A549 (cell line): ENCODE measurements around the gene CACNA1H. TPM values are rescaled to one million over a fixed set of nuclear protein-coding genes. Genes with fewer than 3 reads are reported as not detected.
A peak's percentile ranks its signal among the peaks of the same experiment; 100 is the strongest.

ENCODE experiments used
- ATAC-seq, 2 experiments: fragments of 200-7000 bp in 1 of 2; fragments of >200 bp in 1 of 2; cut with Nextera tagmentation in 1 of 2; cut with Tn5 transposase in 1 of 2; 3 replicates each; pipeline versions ENCODE4 v1.8.0 to v1.9.1; 2018 to 2020; ENCODE audit warnings: mild to moderate bottlenecking in 1 of 2, moderate library complexity in 1 of 2
- CTCF ChIA-PET: fragments of 300-600 bp; sonication (Branson Sonifier 250); formaldehyde crosslinking; extraction: SDS; loops from one replicate; lab custom pipeline; 2021; ENCODE audit warnings: antibody characterized with exemption, inconsistent platforms; lab: Yijun Ruan, JAX
- POLR2A ChIA-PET: fragments of 350-600 bp; formaldehyde crosslinking; extraction: SDS; loops from one replicate; lab custom pipeline; 2021; ENCODE audit warnings: antibody characterized with exemption, inconsistent platforms; lab: Yijun Ruan, JAX
- DNase-seq, 2 experiments: peaks; one replicate each; pipeline versions ENCODE4 v3.0.0 to v3.0.0-alpha.2; 2011 to 2016; ENCODE audit warnings: low read depth in 1 of 2, low spot score in 1 of 2
- FAIRE-seq: peaks from 2 replicates; lab custom pipeline; 2011; peaks lifted over from hg19 to GRCh38; lab: Jason Lieb, UNC
- H3K27ac ChIP-seq, 2 experiments: fragments of >200 bp; sonication (Bioruptor Twin); formaldehyde crosslinking; 3 replicates each; pipeline ENCODE4 v1.5.1; 2016 to 2017
- H3K4me1 ChIP-seq: fragments of >200 bp; sonication (Bioruptor Twin); formaldehyde crosslinking; 3 replicates; pipeline ENCODE4 v1.6.1; 2016
- H3K4me2 ChIP-seq: fragments of >200 bp; sonication (Bioruptor Twin); formaldehyde crosslinking; 3 replicates; pipeline ENCODE4 v1.6.1; 2016
- H3K4me3 ChIP-seq: fragments of >200 bp; sonication (Bioruptor Twin); formaldehyde crosslinking; 3 replicates; pipeline ENCODE4 v1.5.1; 2016
- H3K9me3 ChIP-seq: fragments of >200 bp; sonication (Bioruptor Twin); formaldehyde crosslinking; 3 replicates; pipeline ENCODE4 v1.6.1; 2016
- CBX2 ChIP-seq: fragments of 200-600 bp; sonication (generic); IDR thresholded peaks from 2 replicates; pipeline ENCODE4 v1.6.1; 2016; ENCODE audit warnings: low read depth, mild to moderate bottlenecking, borderline replicate concordance
- EHF ChIP-seq: fragments of 250-450 bp; sonication (Bioruptor Pico); IDR thresholded peaks from 2 replicates; pipeline ENCODE4 v1.5.0; 2020; ENCODE audit warnings: mild to moderate bottlenecking
- EHMT2 ChIP-seq: fragments of 200-600 bp; sonication (generic); IDR thresholded peaks from 2 replicates; pipeline ENCODE4 v1.6.1; 2016; ENCODE audit warnings: antibody characterized with exemption, low read depth, mild to moderate bottlenecking, moderate library complexity
- ESRRA ChIP-seq: fragments of 150-350 bp; IDR thresholded peaks from 2 replicates; pipeline ENCODE4 v1.6.1; 2014; ENCODE audit warnings: mild to moderate bottlenecking, low read length, borderline replicate concordance
- FOSL2 ChIP-seq, 2 experiments: fragments of 450-650 bp in 1 of 2; fragments of >200 bp in 1 of 2; sonication (Bioruptor Twin) in 1 of 2; formaldehyde crosslinking; IDR thresholded peaks; 2 replicates each; pipeline versions ENCODE4 v1.5.0 to v1.6.1; 2016 to 2020; ENCODE audit warnings: mild to moderate bottlenecking in 1 of 2, moderate library complexity in 1 of 2
- HOXB5 ChIP-seq: fragments of 250-450 bp; sonication (Bioruptor Pico); IDR thresholded peaks from 2 replicates; pipeline ENCODE4 v1.5.0; 2020; ENCODE audit warnings: mild to moderate bottlenecking, moderate library complexity
- JUN ChIP-seq, 2 experiments: fragments of >200 bp; sonication (Bioruptor Twin); formaldehyde crosslinking; IDR thresholded peaks; 2 replicates in 1 of 2; 3 replicates in 1 of 2; pipeline ENCODE4 v1.6.1; 2016 to 2017
- JUNB ChIP-seq: fragments of >200 bp; sonication (Bioruptor Twin); formaldehyde crosslinking; IDR thresholded peaks from 2 replicates; pipeline ENCODE4 v1.6.1; 2016
- NFE2L2 ChIP-seq: fragments of 150-350 bp; conservative IDR thresholded peaks from 2 replicates; pipeline ENCODE4 v1.6.1; 2014; ENCODE audit warnings: low read length
- POLR2A ChIP-seq: IDR thresholded peaks from 2 replicates; pipeline ENCODE4 v1.6.1; 2012; ENCODE audit warnings: mild to moderate bottlenecking, low read length
- RCOR1 ChIP-seq: fragments of 150-350 bp; IDR thresholded peaks from 2 replicates; pipeline ENCODE4 v1.6.1; 2014; ENCODE audit warnings: antibody characterized with exemption, low read length, low read depth
- RNF2 ChIP-seq: fragments of 200-600 bp; sonication (generic); IDR thresholded peaks from 2 replicates; pipeline ENCODE4 v1.6.1; 2016; ENCODE audit warnings: low read depth, mild to moderate bottlenecking, antibody characterized with exemption, moderate library complexity, borderline replicate concordance
- SREBF2 ChIP-seq: fragments of 450-650 bp; IDR thresholded peaks from 2 replicates; pipeline ENCODE4 v1.6.1; 2014; ENCODE audit warnings: mild to moderate bottlenecking, moderate library complexity
- TFCP2L1 ChIP-seq: fragments of 250-450 bp; sonication (Bioruptor Pico); IDR thresholded peaks from 2 replicates; pipeline ENCODE4 v1.5.0; 2021; ENCODE audit warnings: mild to moderate bottlenecking
- TP53 ChIP-seq: fragments of 250-450 bp; sonication (Bioruptor Pico); IDR thresholded peaks from 2 replicates; pipeline ENCODE4 v1.5.0; 2021; ENCODE audit warnings: mild to moderate bottlenecking, moderate library complexity
- WGBS: methylation state at CpG from one replicate; pipeline ENCODE4 v1.1.6; 2017; ENCODE audit errors: missing lambda C conversion rate; 5-methylcytosine and 5-hydroxymethylcytosine counted together
- polyA plus RNA-seq, 4 experiments: library from polyadenylated mRNA; depleted of rRNA in 3 of 4; stranded (reverse); fragments of >200 nt; fragmentation: RNase III in 1 of 4; extraction: RNeasy Plus Mini Kit Qiagen cat#74134 plus additional on column Dnase treatment in 1 of 4; gene quantifications; 2 replicates in 3 of 4; 3 replicates in 1 of 4; pipeline ENCODE4 v1.2.3, GENCODE V29; 2011 to 2017
- TF ChIP-seq, protein P1 (sequence below): fragments of 250-450 bp; sonication (Bioruptor Pico); IDR thresholded peaks from 2 replicates; pipeline ENCODE4 v1.5.0; 2020; ENCODE audit warnings: low read depth, mild to moderate bottlenecking, moderate library complexity
- TF ChIP-seq, protein P2 (sequence below): IDR thresholded peaks from 2 replicates; pipeline ENCODE4 v1.6.1; 2012; ENCODE audit warnings: low read depth, borderline replicate concordance
- TF ChIP-seq, protein P3 (sequence below): fragments of >200 bp; sonication (Bioruptor Twin); formaldehyde crosslinking; IDR thresholded peaks from 2 replicates; pipeline ENCODE4 v1.6.1; 2016
- TF ChIP-seq, protein P4 (sequence below): fragments of 150-350 bp; IDR thresholded peaks from 2 replicates; pipeline ENCODE4 v1.6.1; 2014; ENCODE audit warnings: low read depth, mild to moderate bottlenecking, low read length
- TF ChIP-seq, protein P5 (sequence below): fragments of >200 bp; sonication (Bioruptor Twin); formaldehyde crosslinking; IDR thresholded peaks from 3 replicates; pipeline ENCODE4 v1.5.1; 2016

CACNA1H gene
- polyA plus RNA-seq, 2 of the 4 experiments (the other 2 are of a cell fraction): 7.2 to 15.8 TPM

DNA sequence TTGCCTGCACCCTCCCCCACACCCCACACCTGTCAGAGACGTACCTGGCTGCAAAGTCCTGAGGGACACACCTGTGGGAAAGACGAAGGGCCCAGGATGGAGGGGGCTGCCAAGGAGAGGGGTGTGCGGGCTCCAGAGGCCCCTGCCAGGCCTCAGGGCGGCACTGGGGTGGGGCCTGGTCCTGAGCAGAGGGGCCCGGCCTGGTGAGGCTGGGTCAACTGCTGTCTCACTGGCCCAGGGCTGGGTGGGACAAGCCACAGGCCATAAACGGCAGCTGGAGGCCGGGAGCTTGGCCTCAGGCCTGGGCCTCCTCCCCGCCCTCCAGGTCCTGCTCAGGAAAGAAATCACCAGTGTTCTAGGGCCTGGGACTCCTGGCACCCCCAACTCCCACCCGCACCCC, 71.7 kb downstream of the CACNA1H start:
- DNase-seq (no peak), FAIRE-seq (no peak), ATAC-seq (no peak)
- CTCF ChIA-PET: interaction anchor here (1.0 to 1.3 kb wide), 3 partner anchors 62 to 167 kb away, joined by 3 to 5 read pairs (median 3); no protein-coding TSS in a partner anchor
- no peak overlapping the region for H3K4me3 ChIP-seq
- 84% methylated on average over 8 of the region's 9 CpGs for WGBS
- H3K4me1 ChIP-seq: peaks cover 20% of the 10 kb centered on the region
- no peaks in the 10 kb centered on the region for H3K9me3 ChIP-seq
- peak overlapping the region in 1 of 2 experiments; percentile 77; a peak in 3 of 6 replicates for H3K27ac ChIP-seq
- TF ChIP-seq HOXB5 (CRISPR knock-in tag): no peak
- TF ChIP-seq JUNB: no peak
- TF ChIP-seq EHMT2: no peak
- no peak for TF ChIP-seq RCOR1
- TF ChIP-seq, protein P1, sequence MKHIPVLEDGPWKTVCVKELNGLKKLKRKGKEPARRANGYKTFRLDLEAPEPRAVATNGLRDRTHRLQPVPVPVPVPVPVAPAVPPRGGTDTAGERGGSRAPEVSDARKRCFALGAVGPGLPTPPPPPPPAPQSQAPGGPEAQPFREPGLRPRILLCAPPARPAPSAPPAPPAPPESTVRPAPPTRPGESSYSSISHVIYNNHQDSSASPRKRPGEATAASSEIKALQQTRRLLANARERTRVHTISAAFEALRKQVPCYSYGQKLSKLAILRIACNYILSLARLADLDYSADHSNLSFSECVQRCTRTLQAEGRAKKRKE (CRISPR knock-in tag): no peak
- no peak for TF ChIP-seq RNF2
- TF ChIP-seq, protein P2, sequence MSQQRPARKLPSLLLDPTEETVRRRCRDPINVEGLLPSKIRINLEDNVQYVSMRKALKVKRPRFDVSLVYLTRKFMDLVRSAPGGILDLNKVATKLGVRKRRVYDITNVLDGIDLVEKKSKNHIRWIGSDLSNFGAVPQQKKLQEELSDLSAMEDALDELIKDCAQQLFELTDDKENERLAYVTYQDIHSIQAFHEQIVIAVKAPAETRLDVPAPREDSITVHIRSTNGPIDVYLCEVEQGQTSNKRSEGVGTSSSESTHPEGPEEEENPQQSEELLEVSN: no peak
- TF ChIP-seq POLR2A: no peak
- TF ChIP-seq, protein P3, sequence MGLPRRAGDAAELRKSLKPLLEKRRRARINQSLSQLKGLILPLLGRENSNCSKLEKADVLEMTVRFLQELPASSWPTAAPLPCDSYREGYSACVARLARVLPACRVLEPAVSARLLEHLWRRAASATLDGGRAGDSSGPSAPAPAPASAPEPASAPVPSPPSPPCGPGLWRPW: no peak
- TF ChIP-seq SREBF2: no peak
- TF ChIP-seq JUN (IDR thresholded peaks at IDR 0.05): no peak
- no peak for TF ChIP-seq FOSL2 (IDR thresholded peaks at IDR 0.05)
- TF ChIP-seq FOSL2 (CRISPR knock-in tag; IDR thresholded peaks at IDR 0.05): no peak
- TF ChIP-seq NFE2L2: no peak
- TF ChIP-seq EHF (CRISPR knock-in tag): no peak
- TF ChIP-seq, protein P4, sequence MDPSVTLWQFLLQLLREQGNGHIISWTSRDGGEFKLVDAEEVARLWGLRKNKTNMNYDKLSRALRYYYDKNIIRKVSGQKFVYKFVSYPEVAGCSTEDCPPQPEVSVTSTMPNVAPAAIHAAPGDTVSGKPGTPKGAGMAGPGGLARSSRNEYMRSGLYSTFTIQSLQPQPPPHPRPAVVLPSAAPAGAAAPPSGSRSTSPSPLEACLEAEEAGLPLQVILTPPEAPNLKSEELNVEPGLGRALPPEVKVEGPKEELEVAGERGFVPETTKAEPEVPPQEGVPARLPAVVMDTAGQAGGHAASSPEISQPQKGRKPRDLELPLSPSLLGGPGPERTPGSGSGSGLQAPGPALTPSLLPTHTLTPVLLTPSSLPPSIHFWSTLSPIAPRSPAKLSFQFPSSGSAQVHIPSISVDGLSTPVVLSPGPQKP: no peak
- TF ChIP-seq TFCP2L1 (CRISPR knock-in tag): no peak
- TF ChIP-seq TP53 (CRISPR knock-in tag): no peak
- POLR2A ChIA-PET: no interaction called here
- no peak overlapping the region for H3K4me2 ChIP-seq

DNA sequence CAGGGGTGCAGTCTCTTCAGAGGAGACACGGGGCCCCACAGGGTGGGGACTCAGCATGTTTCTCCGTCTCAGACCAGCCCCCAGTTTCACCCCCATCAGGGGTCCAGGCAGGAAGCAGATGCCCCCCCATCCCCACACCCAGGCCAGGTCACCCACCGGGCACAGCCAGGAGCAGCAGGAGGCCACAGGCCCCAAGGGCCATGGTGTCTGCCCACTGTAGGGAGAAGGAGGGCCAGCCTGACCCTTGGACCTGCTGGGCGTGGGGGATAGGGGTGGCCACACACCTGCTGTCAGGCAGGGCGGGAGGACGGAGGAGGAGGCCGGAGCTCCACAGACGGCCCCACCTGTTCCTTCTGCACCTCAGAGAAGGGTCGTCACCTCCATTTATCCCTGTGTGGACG, 72.1 kb downstream of the CACNA1H start, which contains the start of gene TPSG1:
Gene TPSG1 (minus strand): TSS at position 218 of the 401 bp plus-strand sequence. CDS start 16 bp downstream, at position 202.
- H3K4me2 ChIP-seq: 0 out of 3 replicates have a peak within 1 kb of the TSS, but pooled peaks have one; percentile 1
- POLR2A ChIA-PET: no interaction called here
- WGBS: 59% methylated on average over 5 of the region's 10 CpGs
- H3K4me3 ChIP-seq: no peak within 1 kb of the TSS
- no peak for TF ChIP-seq TP53 (CRISPR knock-in tag)
- no peak for TF ChIP-seq CBX2
- no peak for TF ChIP-seq TFCP2L1 (CRISPR knock-in tag)
- no peak for TF ChIP-seq RNF2
- TF ChIP-seq, protein P5, sequence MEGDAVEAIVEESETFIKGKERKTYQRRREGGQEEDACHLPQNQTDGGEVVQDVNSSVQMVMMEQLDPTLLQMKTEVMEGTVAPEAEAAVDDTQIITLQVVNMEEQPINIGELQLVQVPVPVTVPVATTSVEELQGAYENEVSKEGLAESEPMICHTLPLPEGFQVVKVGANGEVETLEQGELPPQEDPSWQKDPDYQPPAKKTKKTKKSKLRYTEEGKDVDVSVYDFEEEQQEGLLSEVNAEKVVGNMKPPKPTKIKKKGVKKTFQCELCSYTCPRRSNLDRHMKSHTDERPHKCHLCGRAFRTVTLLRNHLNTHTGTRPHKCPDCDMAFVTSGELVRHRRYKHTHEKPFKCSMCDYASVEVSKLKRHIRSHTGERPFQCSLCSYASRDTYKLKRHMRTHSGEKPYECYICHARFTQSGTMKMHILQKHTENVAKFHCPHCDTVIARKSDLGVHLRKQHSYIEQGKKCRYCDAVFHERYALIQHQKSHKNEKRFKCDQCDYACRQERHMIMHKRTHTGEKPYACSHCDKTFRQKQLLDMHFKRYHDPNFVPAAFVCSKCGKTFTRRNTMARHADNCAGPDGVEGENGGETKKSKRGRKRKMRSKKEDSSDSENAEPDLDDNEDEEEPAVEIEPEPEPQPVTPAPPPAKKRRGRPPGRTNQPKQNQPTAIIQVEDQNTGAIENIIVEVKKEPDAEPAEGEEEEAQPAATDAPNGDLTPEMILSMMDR: no peak
- no peak for TF ChIP-seq ESRRA
- TF ChIP-seq EHF (CRISPR knock-in tag): no peak
- TF ChIP-seq, protein P3: no peak
- H3K9me3 ChIP-seq: no peaks in the 10 kb centered on the region
- peaks cover 20% of the 10 kb centered on the region for H3K4me1 ChIP-seq
- no peak for DNase-seq
- no peak for FAIRE-seq
- peak within 1 kb of the TSS; percentile 45 to 77; a peak in 4 of 6 replicates for H3K27ac ChIP-seq
- peak in 1 of 2 experiments; percentile 12; a peak in 2 of 6 replicates for ATAC-seq
- CTCF ChIA-PET: interaction anchor here (1.0 to 1.3 kb wide), 3 partner anchors 63 to 168 kb away, joined by 3 to 5 read pairs (median 3); no protein-coding TSS in a partner anchor
